ENCODE measurements around the gene PXDN.
A peak's percentile ranks its signal among the peaks of the same experiment; 100 is the strongest.

PXDN gene

GRCh38 chr2:1655461-1655860, 88.9 kb downstream of the PXDN start:
- TF ChIP-seq CTCF (IDR thresholded peaks at IDR 0.05), result no peak
- Mint-ChIP-seq H3K36me3 (ENCODE audit: low read depth) (peaks cover 42% of the 10 kb centered on the region), H3K4me3 (no peak overlapping the region), H3K27ac (no peak overlapping the region), H3K4me1 (no peaks in the 10 kb centered on the region), H3K27me3 (ENCODE audit: low read depth, poor library complexity) (no peaks in the 10 kb centered on the region), H3K9me3 (no peaks in the 10 kb centered on the region)
- DNase-seq, result no peak

- H3K9me3 Mint-ChIP-seq, result no peaks in the 10 kb centered on the region
- H3K4me3 Mint-ChIP-seq, result no peak overlapping the region
Measured at GRCh38 chr2:1654696-1655374, 89.5 kb downstream of the PXDN start.

GRCh38 chr2:1653956-1654695, 90.2 kb downstream of the PXDN start:
- no peak for TF ChIP-seq CTCF (IDR thresholded peaks at IDR 0.05)
- no peak for DNase-seq
- Mint-ChIP-seq H3K27ac (no peak overlapping the region), H3K36me3 (ENCODE audit: low read depth) (peaks cover 46% of the 10 kb centered on the region), H3K27me3 (ENCODE audit: low read depth, poor library complexity) (no peaks in the 10 kb centered on the region), H3K4me3 (no peak overlapping the region), H3K9me3 (no peaks in the 10 kb centered on the region), H3K4me1 (no peaks in the 10 kb centered on the region)

More at GRCh38 chr2:1654696-1655374, 89.5 kb downstream of the PXDN start:
- DNase-seq, result no peak
- H3K36me3 Mint-ChIP-seq (ENCODE audit: low read depth), result peaks cover 42% of the 10 kb centered on the region
- no peaks in the 10 kb centered on the region for H3K27me3 Mint-ChIP-seq (ENCODE audit: low read depth, poor library complexity)
- no peak overlapping the region for H3K27ac Mint-ChIP-seq
- no peaks in the 10 kb centered on the region for H3K4me1 Mint-ChIP-seq
- no peak for TF ChIP-seq CTCF (IDR thresholded peaks at IDR 0.05)

GRCh38 chr2:1652034-1652790, 92.1 kb downstream of the PXDN start:
- TF ChIP-seq CTCF (IDR thresholded peaks at IDR 0.05), result no peak
- Mint-ChIP-seq H3K9me3 (no peaks in the 10 kb centered on the region), H3K27ac (peak overlapping the region; percentile 40), H3K27me3 (ENCODE audit: low read depth, poor library complexity) (no peaks in the 10 kb centered on the region), H3K4me1 (no peaks in the 10 kb centered on the region), H3K4me3 (no peak overlapping the region), H3K36me3 (ENCODE audit: low read depth) (peaks cover 59% of the 10 kb centered on the region)
- no peak for DNase-seq

- H3K4me1 Mint-ChIP-seq, result peaks cover 2% of the 10 kb centered on the region
- H3K4me3 Mint-ChIP-seq, result no peak overlapping the region
- DNase-seq, result no peak
- no peak for TF ChIP-seq CTCF (IDR thresholded peaks at IDR 0.05)
- peaks cover 60% of the 10 kb centered on the region for H3K36me3 Mint-ChIP-seq (ENCODE audit: low read depth)
- peak overlapping the region; percentile 40 for H3K27ac Mint-ChIP-seq
- no peaks in the 10 kb centered on the region for H3K9me3 Mint-ChIP-seq
- no peaks in the 10 kb centered on the region for H3K27me3 Mint-ChIP-seq (ENCODE audit: low read depth, poor library complexity)
Measured at GRCh38 chr2:1651121-1652033, 92.9 kb downstream of the PXDN start.
